ENCODE measurements around the gene HMG20A.

HMG20A gene

DNA sequence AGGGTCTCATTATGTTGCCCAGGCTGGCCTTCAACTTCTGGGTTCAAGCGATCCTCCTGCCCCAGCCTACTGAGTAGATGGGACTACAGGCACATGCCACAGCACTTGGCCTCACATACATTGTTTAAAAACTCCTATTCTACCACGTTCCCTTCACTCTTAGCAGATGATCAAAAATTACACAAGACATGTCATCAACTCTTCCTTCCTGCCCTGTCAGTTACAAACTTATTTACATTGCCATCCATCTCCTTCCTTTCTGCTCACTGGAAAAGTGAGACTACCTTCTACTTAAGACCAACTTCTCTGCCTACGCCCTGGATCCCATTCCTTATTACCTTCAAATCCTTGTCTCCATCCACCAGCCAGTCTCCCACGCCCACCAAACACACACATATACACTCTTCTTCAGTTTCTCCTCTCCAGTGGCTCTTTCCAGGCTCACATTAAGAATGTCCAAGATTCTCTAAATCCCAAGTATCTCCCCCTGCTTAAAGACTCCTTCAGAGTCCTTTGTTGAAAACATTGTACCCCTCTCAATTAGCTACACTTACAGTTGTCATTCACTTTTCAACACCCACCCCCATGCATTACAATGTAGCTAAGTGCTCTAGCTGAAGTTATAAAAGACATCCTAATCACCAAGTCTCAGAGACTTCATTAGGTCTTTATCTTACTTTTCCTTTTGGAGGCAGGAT is 5.1 kb upstream of the HMG20A start:
- Histone ChIP-seq H3K27me3 (replicated peaks; ENCODE audit: control insufficient read depth, insufficient read depth, low read length) (no peaks in the 10 kb centered on the region), H3K4me3 (replicated peaks; ENCODE audit: low read depth, low read length) (no peak overlapping the region), H3K36me3 (ENCODE audit: control insufficient read depth, insufficient read depth, low read length) (no peaks in the 10 kb centered on the region)
- no peak for DNase-seq (ENCODE audit: extremely low read depth, insufficient read length)
- TF ChIP-seq CTCF (IDR thresholded peaks at IDR 0.05; ENCODE audit: insufficient read depth, low read length, poor library complexity, severe bottlenecking), result no peak

DNA sequence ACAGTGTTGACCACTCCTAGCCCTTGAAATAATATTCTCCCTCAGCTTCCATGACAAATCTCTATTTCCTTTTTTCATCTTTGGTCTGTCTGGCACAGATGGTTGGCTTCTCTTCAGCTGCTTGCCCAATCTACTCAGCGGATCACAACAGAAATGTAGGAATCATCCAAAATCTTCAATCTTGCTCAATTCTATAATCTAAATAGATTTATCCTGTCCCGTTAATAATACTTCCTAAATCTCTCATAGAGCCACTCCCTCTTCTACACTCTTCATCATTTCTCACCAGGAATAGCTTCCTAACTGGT is 4.6 kb upstream of the HMG20A start:
- Histone ChIP-seq H3K4me3 (replicated peaks; ENCODE audit: low read depth, low read length) (no peak overlapping the region), H3K36me3 (ENCODE audit: control insufficient read depth, insufficient read depth, low read length) (no peaks in the 10 kb centered on the region), H3K27me3 (replicated peaks; ENCODE audit: control insufficient read depth, insufficient read depth, low read length) (no peaks in the 10 kb centered on the region)
- no peak for DNase-seq (ENCODE audit: extremely low read depth, insufficient read length)
- TF ChIP-seq CTCF (IDR thresholded peaks at IDR 0.05; ENCODE audit: insufficient read depth, low read length, poor library complexity, severe bottlenecking), result no peak

GRCh38 chr15:77416954-77417353 is 3.7 kb upstream of the HMG20A start:
- Histone ChIP-seq H3K4me3 (replicated peaks; ENCODE audit: low read depth, low read length) (no peak overlapping the region), H3K27me3 (replicated peaks; ENCODE audit: control insufficient read depth, insufficient read depth, low read length) (no peaks in the 10 kb centered on the region), H3K36me3 (ENCODE audit: control insufficient read depth, insufficient read depth, low read length) (no peaks in the 10 kb centered on the region)
- TF ChIP-seq CTCF (IDR thresholded peaks at IDR 0.05; ENCODE audit: insufficient read depth, low read length, poor library complexity, severe bottlenecking), result no peak
- no peak for DNase-seq (ENCODE audit: extremely low read depth, insufficient read length)

GRCh38 chr15:77417602-77418001 is 3.1 kb upstream of the HMG20A start:
- no peaks in the 10 kb centered on the region for H3K27me3 ChIP-seq (replicated peaks; ENCODE audit: control insufficient read depth, insufficient read depth, low read length)
- H3K4me3 ChIP-seq (replicated peaks; ENCODE audit: low read depth, low read length), result no peak overlapping the region
- no peak for TF ChIP-seq CTCF (IDR thresholded peaks at IDR 0.05; ENCODE audit: insufficient read depth, low read length, poor library complexity, severe bottlenecking)
- H3K36me3 ChIP-seq (ENCODE audit: control insufficient read depth, insufficient read depth, low read length), result no peaks in the 10 kb centered on the region
- DNase-seq (ENCODE audit: extremely low read depth, insufficient read length), result no peak

DNA sequence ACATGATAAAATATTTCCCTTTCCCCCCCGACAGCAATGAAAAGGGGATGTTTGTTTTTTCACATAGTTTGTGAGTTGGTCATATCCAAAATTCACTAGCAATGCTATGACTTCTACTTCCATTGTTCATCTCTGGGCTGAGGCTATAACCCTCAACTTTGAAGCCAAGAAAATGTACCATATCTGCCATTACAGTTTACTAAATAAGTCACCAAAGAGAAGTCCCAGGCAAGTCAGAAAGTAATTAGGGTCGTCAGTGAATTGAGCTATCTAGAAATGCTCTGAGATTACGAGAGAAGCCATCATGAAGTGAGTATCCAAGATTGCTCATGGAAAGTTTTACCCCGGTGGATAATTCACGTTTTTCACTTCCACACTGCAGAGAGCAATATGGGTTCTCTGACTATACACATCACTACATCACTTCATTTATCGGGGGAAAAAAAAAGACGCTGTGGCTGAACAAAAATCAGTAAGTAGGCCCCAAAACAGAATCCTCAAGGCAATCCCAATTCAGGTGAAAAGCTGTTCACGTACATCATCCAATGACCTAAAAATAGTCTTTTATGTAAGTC is 2.2 kb upstream of the HMG20A start:
- Histone ChIP-seq H3K36me3 (ENCODE audit: control insufficient read depth, insufficient read depth, low read length) (no peaks in the 10 kb centered on the region), H3K4me3 (replicated peaks; ENCODE audit: low read depth, low read length) (peak overlapping the region; percentile 85), H3K27me3 (replicated peaks; ENCODE audit: control insufficient read depth, insufficient read depth, low read length) (no peaks in the 10 kb centered on the region)
- TF ChIP-seq CTCF (IDR thresholded peaks at IDR 0.05; ENCODE audit: insufficient read depth, low read length, poor library complexity, severe bottlenecking), result no peak
- no peak for DNase-seq (ENCODE audit: extremely low read depth, insufficient read length)

All from GM06990 (cell line).